NCI-H2107 treated with DMSO at 0.1 percent for 48 hours (cell line): ENCODE results near the gene MIXL1.

Experiments used
- DNase-seq: peaks from one replicate; lab custom pipeline; 2025; ENCODE audit not compliant: unreplicated experiment; lab: John Stamatoyannopoulos, UW

Gene MIXL1

DNA sequence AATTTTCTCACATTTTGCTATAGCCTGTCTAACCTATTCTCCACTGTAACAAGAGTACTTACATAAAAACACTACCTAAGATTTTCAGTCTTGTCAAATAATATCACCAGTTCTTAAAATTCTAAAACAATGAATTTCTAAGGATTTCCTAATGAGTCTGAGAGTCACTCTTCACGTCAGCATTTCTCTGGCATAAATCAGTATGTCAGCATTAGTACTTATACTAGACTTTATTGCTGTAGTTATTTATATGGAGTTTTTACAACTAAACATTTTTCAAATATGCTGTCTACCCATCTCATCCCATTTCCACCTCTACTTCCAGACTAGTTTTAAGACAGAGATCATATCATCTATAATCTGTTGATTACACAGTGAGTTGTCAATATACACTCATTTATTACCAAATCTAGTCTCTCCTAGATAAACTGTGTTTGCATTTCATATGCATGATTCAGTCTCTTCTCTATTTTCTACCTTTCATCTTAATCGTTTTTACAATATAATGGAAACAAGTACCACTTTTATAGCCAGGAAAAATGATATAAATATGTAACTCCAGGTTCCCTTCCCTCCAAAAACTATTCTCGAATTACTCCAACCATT lies 52.7 kb downstream of the MIXL1 start:
- DNase-seq, result no peak
